Measurements from ENCODE around the gene ZNF165. TPM values are rescaled to one million over a fixed set of nuclear protein-coding genes. Genes with fewer than 3 reads are reported as not detected.

Gene ZNF165
- total and polyA plus RNA-seq, 2 of the 4 experiments (the other 2 are of a cell fraction), result 0.07 to 0.36 TPM

DNA sequence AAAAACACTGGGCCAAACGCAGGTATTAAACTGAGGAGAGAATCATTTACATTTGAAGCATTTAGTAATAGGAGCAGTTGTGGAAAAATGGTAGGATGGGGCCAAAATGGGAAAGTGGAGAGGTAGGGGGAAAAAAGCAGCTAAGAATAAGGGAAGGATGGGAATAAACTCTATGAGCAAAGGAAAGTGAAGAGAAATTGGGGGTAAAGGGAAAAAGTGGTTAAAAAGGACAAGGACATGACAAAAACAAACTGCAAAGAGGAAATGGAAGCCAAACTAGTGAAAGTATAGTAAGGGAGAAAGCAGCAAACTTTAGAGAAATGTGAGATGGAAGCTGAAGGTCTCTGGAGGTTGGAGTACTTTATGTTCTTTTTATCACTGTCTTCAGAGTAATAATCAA, 37.8 kb downstream of the ZNF165 start:
- Histone ChIP-seq H2BK15ac (ENCODE audit: low read depth, low read length) (no peak overlapping the region), H4K20me1 (ENCODE audit: insufficient read depth, low read length) (no peaks in the 10 kb centered on the region), H3K9me1 (ENCODE audit: insufficient read depth, low read length) (no peaks in the 10 kb centered on the region), H3K18ac (ENCODE audit: low read depth, low read length) (no peak overlapping the region), H3K4ac (ENCODE audit: low read depth, low read length) (no peak overlapping the region), H2AK9ac (replicated peaks; ENCODE audit: low read depth, low read length, poor library complexity) (no peak overlapping the region), H2AFZ (replicated peaks; ENCODE audit: low read length, poor library complexity) (no peak overlapping the region), H3K23ac (ENCODE audit: low read depth, low read length) (no peak overlapping the region), H3K9me3 (ENCODE audit: control insufficient read depth, insufficient read depth, low read length) (no peaks in the 10 kb centered on the region), H2BK5ac (ENCODE audit: low read depth, low read length, poor library complexity, severe bottlenecking) (no peak overlapping the region), H2AK5ac (ENCODE audit: low read depth, low read length) (no peak overlapping the region), H4K8ac (ENCODE audit: low read depth in 2 of 2, low read length in 2 of 2) (no peak overlapping the region), H4K5ac (ENCODE audit: low read depth, low read length) (no peak overlapping the region), H3K27ac (ENCODE audit: insufficient read depth, low read length) (no peak overlapping the region), H2BK120ac (ENCODE audit: low read depth, low read length) (no peak overlapping the region), H3K56ac (ENCODE audit: extremely low read depth, insufficient read depth, low read length) (no peak overlapping the region), H3K4me2 (ENCODE audit: low read depth, low read length) (no peak overlapping the region), H2BK20ac (ENCODE audit: low read depth, low read length) (no peak overlapping the region), H4K91ac (ENCODE audit: insufficient read depth, low read depth, low read length) (no peak overlapping the region), H3K4me1 (ENCODE audit: control insufficient read depth, insufficient read depth, low read length) (no peaks in the 10 kb centered on the region), H3K14ac (replicated peaks; ENCODE audit: low read depth, low read length) (no peak overlapping the region), H3K27me3 (ENCODE audit: control insufficient read depth, insufficient read depth, low read length) (no peaks in the 10 kb centered on the region), H3K9ac (ENCODE audit: low read depth, low read length) (no peak overlapping the region), H3K4me3 (ENCODE audit: insufficient read depth, low read depth, low read length) (no peak overlapping the region), H3K79me1 (ENCODE audit: low read depth in 1 of 2, low read length in 2 of 2) (peaks cover 4 to 7% of the 10 kb centered on the region in 2 experiments), H3K36me3 (ENCODE audit: control insufficient read depth, insufficient read depth, low read length) (peaks cover 32% of the 10 kb centered on the region)
- DNase-seq, result no peak
- no TSS peak for BruUV-seq (replicated peaks)
- TF ChIP-seq CEBPB (IDR thresholded peaks at IDR 0.05; ENCODE audit: low read depth, low read length) (no peak), CHD1 (IDR thresholded peaks at IDR 0.05; ENCODE audit: low read depth, low read length) (no peak), RAD21 (IDR thresholded peaks at IDR 0.05; ENCODE audit: low read length) (no peak)
- in situ Hi-C loops (cut with MboI; ENCODE audit: low sequenced_read_pairs), result no loop called here
- no CpG with 5 or more reads among the region's 1 CpG for WGBS, 2 experiments (ENCODE audit: extremely low coverage in 2 of 2, insufficient read length in 1 of 2)
- dilution Hi-C loops (cut with HindIII; ENCODE audit: low sequenced_read_pairs, unreplicated experiment), result no loop called here
- intact Hi-C loops (cut with micrococcal nuclease), result no loop called here
- CTCF ChIA-PET, result no interaction called here
- POLR2A ChIA-PET (ENCODE audit: unreplicated experiment), result no interaction called here
- ATAC-seq (ENCODE audit: low read depth), result no peak

All from IMR-90 (cell line).